DOHH2 (cell line): Measurements from ENCODE around the gene DUS4L.

Experiments
- CTCF ChIP-seq: fragments of 200-600 bp; sonication (generic); IDR thresholded peaks from one replicate; pipeline ENCODE4 v1.5.1; 2014; ENCODE audit warnings: antibody characterized with exemption, mild to moderate bottlenecking, low read depth, low read length; ENCODE audit not compliant: poor library complexity, severe bottlenecking
- EZH2phosphoT487 ChIP-seq: fragments of 200-600 bp; sonication (generic); IDR thresholded peaks from 2 replicates; pipeline ENCODE4 v1.6.1; 2017; ENCODE audit warnings: borderline replicate concordance, mild to moderate bottlenecking, antibody characterized with exemption, low read length, moderate library complexity, mixed read lengths

GRCh38 chr7:107622429-107622828 lies 58.7 kb downstream of the DUS4L start:
- TF ChIP-seq CTCF, result no peak
- no peak for TF ChIP-seq EZH2phosphoT487
